GM18868 (cell line): ENCODE measurements around the gene CCDC85A.

Experiments used
- ATAC-seq: cut with Tn5 transposase; IDR thresholded peaks from one replicate; pipeline ENCODE4 v1.9.1; 2021; ENCODE audit warnings: mild to moderate bottlenecking, moderate library complexity; ENCODE audit not compliant: unreplicated experiment

CCDC85A gene

DNA sequence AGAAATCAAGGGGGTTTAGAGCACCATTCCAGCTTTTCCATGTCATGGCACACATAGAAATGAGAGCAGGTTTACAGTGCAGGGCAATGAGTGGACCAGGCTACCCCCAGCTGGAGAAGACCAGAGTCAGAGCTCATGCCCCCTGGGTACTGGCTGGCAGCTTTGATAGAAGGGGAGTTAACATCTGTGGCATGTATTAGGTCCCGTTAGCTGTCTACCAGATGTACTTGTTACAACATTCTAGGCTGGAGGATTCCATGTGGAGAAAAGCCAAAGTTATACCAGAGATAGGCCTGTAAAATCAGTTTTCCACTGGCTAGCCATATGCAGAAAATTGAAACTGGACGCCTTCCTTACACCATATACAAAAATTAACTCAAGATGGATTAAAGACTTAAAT lies 109.2 kb downstream of the CCDC85A start:
- no peak for ATAC-seq

DNA sequence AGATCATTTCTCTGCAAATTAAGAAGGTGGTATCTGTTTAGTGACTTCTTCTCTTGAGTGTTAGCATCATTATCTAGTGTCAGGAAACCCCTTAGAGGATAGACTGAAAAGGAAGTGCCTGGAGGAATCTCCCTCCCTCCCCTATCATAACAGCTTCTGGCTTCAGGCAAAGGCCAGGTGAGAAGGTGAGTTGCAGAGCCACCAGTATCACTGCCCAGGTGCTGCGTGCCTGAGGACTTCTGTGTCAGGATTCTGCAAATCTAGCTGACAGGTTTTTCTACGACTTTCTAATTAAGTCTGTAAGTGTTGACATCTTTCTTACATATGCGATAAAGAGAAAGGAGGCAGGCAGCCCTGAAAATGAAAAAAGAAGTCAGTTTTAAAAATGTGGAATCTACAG lies 111.9 kb downstream of the CCDC85A start:
- ATAC-seq = no peak

DNA sequence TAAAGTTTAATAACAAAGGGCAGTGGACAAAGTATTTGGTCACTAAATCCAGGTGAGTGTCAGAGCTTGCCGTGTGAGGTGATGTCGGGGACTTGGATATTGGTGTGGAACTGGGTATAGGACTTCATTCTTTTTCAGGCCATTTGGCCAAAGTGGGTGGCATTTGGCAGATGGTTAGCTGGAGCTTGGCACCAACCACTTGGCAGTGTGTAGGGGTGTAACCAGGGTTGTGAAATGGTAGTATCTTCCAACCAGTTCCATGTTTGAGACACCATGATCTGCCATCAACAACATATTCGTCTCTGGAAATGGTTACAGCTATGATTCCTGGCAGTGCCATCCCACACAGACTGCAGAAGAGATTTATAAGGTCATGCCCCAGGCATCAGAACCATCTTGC lies 113.9 kb downstream of the CCDC85A start:
- no peak for ATAC-seq

DNA sequence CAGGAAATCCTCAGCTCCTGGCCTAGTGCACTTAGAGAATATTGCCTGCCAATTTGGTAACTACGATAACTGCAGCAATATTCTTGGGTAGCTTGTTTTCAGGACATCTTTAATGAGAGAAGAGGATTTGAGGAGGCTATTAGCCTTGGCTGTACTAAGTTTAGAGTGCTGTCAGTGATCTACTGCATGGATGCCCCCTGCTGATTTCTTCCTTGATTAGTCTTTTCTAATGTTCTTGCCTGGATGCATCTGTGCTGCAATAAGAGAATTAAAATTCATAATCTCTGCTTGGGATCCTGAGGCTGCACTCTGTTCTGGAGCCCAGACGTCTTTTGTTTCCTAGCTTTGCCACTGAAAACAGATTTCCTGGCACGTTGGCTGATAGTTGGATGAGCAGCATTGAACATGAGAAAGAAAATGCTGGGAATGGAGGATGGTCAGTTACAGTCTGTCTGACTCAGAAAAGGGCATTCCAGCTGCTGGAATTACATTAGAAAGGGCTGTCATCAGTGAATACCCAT lies 115.4 kb downstream of the CCDC85A start:
- ATAC-seq = no peak

DNA sequence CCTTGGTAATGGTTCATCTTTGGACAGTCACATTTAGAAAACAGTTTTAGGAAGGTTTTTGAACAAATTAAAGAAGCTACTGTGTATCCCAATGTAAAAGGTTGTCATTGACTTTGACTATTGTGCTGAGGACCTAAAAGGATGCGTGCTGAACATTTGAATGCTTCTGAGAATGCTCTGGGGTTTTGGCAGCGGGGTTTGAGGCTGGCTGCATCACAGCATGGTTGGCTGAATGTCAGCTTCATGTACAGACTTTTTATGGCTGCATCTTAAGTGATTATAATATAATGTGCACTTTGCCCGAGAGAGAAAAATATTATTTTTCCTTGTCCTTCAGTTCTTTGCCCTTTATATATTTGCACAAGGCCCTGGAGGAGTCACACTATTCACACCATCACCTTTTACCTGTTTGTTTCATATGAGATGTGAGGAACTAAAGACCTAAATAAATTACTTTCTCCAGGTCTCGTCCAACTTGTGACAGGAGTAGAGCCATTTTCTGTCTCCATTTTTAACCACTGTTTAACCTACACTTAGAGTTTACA lies 125.9 kb downstream of the CCDC85A start:
- ATAC-seq = no peak

DNA sequence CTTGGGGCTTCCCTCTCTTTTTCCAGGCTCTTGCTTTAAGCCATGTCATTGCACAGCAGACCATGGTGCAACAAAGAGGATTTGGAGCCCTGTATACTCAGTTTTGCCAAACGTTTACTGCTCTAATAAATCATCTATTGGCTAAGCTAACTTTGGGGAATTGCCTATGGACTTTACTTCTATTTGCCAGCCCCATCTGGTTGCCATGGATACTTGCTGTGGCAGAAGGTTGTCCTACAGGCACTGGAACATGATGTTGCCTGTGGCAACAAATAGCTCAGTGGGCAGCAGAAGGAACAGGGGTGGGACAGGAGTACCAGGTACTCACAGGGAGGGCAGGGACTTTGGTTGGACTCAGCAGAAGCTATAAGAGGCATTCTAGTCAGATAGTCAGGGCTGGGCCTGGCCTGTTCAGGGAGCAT lies 129.7 kb downstream of the CCDC85A start:
- no peak for ATAC-seq

DNA sequence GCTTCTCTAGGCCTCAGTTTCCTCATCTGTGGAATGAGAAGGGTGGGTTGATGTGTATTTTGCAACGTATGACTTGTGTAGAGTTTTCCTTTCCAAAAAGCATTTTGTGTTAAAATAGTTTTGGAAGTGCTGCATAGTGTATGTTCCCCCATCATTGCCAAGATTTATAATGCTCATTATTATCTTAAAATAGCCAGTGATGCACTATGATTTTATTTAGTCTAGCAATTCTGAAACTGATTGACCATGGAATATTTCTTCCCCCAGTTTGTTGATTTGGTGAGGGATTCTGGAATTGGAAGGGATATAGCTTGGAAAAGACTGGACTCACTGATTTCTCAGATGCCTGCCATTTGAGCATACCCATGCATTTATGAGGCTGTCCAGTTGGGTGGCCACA lies 130.6 kb downstream of the CCDC85A start:
- no peak for ATAC-seq

DNA sequence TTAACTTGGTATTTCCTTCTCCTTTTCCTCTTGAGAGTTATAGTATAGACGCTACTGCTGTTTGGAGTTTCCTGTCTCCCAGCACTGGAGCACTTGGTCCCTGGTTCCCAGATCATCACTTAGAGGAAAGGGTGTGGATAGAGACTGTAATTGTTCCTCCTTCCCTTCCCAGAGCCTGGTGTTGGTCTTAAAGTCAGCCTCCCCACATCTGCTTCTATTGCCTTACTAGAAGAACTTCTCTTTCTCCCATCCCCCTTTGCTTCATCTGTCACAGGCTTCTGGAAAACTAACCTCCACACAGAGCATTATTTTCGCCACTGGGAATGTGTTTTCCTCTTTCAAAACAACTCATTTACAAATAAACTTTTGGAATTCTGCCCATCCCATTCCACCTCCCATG lies 131.0 kb downstream of the CCDC85A start:
- no peak for ATAC-seq

DNA sequence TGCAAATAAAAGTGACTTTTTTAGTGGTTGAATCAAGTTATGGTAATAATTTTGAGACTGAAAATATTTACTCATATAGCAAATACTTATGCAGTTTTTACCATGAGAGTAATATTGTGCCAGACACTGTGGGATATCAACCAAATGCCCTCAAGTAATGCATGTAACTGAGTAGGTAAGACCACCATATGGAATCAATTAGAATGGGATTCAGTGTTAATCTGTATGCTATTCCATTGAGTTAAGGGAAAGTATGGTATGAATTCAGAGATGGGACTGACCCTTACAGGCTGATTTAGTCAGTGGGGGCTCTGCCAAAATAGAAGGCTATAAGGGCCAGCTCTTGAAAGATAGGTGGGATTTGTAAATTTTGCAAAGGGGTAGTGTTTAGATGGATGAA lies 131.6 kb downstream of the CCDC85A start:
- ATAC-seq = no peak

DNA sequence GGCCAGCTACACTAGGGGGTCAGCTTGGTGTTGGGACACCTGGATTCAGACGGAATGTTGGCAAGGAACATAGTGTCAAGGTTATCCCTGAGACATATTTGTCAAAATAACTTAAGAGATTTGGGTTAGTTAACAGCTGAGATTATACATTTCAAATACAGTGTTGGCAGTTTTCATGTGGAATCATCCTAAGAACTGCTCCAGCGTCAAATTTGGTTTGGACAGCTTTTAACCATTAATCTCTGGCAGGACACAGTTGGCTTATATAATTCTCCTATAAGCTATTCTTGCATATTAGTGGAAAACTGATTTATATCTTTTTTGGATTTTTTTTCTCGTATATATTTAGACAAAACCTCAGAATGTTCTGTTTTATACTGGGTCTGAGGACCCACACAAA lies 132.2 kb downstream of the CCDC85A start:
- no peak for ATAC-seq

DNA sequence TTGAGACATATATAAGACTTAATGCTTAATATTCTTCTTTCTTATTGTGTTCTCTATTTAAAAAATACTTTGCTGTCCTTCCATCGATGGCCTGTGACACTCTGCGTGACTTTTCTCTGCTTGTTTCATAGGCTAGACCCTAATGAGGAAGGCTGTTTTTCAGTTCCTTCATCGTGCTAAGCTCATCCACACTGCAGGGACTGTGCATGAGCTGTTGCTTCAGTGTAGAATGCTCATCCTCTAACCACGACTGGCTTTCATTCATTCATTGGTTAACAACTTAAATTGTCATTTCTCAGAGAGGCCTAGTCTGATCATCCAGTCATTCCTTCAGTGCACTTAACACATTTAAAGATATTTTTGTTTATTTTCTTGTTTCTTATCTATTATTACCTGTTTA lies 134.4 kb downstream of the CCDC85A start:
- ATAC-seq = peak; percentile 70

DNA sequence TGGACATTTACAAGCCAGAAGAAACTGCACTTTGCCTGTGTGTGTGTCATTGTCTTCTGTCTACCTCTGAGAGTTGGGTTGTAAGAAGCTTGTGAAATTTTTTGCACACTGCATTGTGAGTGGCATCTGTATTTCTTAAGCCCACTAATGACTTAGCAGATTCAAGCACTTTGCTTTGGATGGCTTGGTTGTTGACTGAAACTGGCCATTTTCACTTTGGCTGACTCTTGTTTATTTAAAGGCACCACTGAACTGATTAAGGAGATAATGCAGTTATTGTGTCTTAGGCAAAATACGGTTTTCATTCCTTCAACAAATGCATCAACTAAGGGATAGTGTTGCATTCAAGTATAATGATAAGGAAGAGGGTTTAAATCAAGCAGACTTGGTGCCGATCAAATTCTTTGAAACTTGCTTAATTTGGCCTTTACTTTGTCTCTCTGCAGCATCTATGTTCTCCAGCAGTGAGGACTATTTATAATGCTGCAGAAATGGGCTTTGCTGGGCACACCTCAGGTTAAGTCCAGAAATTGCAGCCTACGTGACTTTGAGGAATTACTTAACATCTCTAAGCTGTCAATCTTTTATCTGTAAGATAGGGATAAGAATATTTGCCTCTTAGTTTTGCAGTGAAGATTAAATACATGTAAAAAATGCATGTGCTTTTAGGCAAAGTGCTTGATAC lies 142.0 kb downstream of the CCDC85A start:
- ATAC-seq = no peak

DNA sequence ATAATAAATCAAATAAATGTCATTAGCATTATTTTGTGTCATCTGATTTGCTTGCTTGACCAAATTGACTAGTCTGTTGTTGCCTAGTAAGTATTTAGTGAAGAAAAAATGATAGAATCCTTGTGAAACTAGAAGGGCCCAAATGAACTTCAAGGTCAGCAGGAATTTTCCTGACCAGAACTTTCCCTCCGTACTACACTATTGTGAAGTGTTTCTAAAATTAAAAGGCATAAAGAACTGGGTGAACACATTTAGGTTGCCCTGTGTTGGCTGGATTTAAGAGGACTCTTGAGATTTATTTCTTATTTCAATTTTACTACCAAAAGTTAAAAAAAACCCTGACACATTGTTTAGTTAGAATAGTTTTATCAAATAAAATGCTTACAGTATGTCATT lies 142.6 kb downstream of the CCDC85A start:
- ATAC-seq = no peak

DNA sequence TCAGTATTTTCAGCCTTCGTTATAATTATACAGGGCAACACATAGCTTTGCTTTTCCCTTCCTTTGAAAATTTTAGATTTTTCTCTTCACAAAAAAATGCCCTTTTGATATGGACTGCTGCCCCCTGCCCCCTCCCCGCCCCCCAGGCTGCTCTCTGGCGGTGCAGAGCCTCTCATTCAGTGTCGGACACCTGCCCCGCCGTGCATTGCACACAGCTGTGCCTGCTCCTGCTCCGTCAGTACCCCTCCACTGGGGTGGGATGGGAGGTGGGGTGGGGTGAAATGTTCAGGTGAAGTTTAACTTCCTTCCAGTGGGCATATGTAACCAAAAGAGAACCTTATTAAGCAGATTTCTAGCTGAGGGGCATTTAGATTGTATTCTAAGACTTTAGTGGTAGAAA lies 148.0 kb downstream of the CCDC85A start:
- ATAC-seq = no peak

DNA sequence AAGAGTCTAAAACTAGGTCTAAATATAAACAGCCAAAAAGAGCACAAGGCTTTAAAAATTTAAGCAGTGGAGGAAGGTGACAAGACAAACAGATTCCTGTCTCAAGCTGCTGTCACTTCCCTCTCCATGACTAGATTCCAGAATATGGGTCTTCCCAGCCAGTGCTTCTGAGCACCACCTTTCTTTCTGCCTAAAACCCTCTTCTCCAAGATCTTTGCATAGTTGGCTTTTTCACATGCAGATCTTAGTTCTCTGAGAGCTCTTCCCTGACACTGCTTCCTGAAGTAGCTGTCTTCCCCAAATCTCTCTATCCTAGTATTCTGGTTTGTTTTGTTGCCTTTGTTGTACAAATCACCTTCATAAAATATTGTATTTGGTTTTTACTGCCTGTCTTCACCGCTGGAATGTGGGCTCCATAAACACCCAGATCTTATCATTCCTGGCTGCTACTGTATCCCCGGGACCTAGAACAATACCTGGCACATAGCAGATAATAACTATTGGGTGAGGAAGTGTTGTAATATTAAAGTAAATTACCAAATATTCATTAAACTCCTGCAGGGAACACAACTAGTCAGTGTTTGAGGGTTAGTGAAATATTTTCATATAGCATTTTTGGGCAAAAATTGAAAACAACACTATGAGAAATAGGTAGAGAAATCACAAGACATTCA lies 150.2 kb downstream of the CCDC85A start:
- no peak for ATAC-seq

DNA sequence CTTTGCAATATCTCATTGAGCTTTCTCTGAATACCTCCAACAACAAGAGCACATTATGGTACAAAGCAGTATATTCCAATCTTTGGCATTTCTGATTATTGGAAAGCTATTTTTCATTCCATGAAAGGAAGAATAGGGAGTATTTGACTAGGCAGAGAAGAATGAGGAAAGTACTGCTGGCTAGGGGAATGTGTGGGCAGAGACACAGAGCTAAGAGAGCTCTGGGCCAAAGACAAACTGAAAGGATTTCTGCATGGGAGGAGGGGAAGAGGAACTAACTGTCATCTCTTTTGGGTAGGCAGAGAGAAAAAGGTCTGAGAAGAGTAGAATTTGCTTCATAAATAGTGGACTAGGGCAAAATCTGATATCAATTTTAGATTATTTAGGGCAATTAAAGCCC lies 150.8 kb downstream of the CCDC85A start:
- no peak for ATAC-seq

DNA sequence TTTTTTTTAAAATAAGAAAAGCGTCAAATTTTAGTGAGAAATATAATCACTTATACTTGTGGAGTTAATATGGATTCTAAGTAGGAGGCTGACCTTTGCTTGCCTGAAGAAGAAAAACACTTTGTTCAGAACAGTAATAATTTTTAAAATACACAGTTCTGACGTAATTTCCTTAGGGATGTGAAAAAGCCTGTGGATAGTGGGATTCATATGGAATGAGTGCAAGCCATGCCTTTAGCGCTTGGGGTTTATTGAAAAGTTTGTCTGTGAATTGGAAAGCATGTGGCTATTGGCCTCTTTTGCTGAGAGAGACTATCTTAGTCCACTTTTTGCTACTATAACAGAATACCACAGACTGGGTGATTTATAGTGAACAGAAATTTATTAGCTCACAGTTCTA lies 151.3 kb downstream of the CCDC85A start:
- no peak for ATAC-seq

DNA sequence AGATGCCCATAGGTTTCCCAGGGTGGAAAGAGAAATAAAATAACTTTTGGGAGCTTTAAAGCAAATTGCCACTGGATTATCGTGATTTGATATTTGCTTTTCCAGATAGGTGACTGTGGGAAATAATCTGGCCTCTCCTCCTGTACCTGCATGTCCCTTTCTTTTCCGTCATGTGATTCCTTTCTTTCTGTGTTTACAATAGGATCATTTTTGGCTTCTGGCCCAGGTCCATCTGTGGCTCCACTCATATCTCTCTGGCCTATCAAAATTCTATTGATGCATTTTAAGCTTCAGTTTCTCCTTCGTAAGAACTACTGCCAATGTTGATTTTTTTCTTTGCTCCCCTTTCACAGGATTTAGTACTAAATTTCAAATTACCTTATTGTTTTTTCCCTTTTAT lies 153.6 kb downstream of the CCDC85A start:
- ATAC-seq = no peak

DNA sequence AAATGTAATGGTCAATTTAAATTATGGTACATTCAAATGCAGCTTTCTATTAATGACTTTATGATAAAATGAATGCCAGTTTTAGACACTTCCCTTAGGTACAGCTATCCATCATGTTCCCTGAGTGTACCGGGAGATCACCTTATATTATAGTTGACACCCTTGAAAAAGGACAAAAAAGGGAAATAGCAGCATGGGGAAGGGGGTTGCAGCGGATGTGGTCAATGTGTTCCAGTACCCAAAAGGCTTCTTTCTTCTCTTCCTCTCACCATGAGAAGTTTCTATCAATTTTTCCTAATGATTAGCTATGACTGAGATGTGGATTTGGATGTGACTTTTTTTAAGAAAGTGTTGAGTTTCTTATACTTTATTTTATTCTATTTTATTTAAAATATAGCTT lies 154.4 kb downstream of the CCDC85A start:
- ATAC-seq = peak; percentile 52

DNA sequence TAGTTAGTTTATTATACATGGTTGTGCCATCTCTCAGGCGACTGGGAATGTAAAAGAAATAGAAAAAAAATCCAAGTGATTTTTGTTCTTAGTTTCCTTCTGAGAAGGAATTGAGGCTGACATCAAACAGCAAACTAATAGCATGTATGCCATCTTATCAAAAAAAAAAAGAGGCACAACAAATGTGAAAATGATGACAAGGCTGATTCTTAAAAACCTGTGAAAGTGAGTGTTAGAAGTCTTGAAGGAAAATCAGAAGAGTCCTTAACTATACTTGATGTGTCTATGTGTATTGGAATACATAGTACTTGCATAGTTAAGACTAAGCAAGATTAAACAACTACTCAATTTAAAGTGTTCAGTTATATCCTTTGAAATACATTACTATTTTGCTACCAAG lies 161.0 kb downstream of the CCDC85A start:
- ATAC-seq = no peak

DNA sequence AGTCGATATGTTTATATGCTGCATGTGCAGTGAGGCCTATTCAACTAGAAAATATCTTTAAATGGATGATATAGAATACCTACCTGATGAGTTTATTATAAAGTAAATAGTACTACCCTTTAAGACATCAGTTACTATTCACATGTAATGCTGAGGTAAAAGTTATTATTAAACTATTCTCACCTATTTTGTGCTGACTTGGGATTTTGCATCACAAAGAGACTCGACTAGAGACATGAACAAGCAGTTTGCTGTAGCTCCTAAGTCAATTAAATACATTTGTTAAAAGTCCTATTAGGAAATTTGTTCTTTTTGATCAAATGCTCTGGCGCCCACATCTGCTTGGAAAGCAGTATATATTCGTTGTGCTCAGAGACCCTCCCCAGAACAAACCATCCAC lies 164.1 kb downstream of the CCDC85A start:
- ATAC-seq = no peak
